NCI-H345 treated with DMSO at 0.1 percent for 48 hours (cell line): ENCODE results near the gene KLRC2.
"Not testable (repeated sequence)": the region's sequence is repeated elsewhere in the genome, so short reads cannot be mapped to it uniquely, and the experiment has no call there.

Experiments
- DNase-seq: peaks from one replicate; lab custom pipeline; 2025; ENCODE audit not compliant: unreplicated experiment; lab: John Stamatoyannopoulos, UW

Gene KLRC2

GRCh38 chr12:10435816-10436215 is at the start of gene KLRC2:
Gene KLRC2, minus strand, starts transcription at chr12:10436010. Its CDS starts 24 bp downstream, at chr12:10435986.
- not testable (repeated sequence) for DNase-seq

- DNase-seq = not testable (repeated sequence)
Observed at GRCh38 chr12:10481901-10482300, 46.1 kb upstream of the KLRC2 start.

GRCh38 chr12:10472808-10473207 is 37.0 kb upstream of the KLRC2 start:
- DNase-seq = not testable (repeated sequence)

- DNase-seq = no peak
Observed at GRCh38 chr12:10469701-10470100, 33.9 kb upstream of the KLRC2 start.

- DNase-seq = no peak
Observed at GRCh38 chr12:10466311-10466710, 30.5 kb upstream of the KLRC2 start.

- DNase-seq = no peak
Observed at GRCh38 chr12:10457760-10458159, 21.9 kb upstream of the KLRC2 start.

GRCh38 chr12:10456856-10457255 is 21.0 kb upstream of the KLRC2 start:
- no peak for DNase-seq

GRCh38 chr12:10455766-10456165 is 20.0 kb upstream of the KLRC2 start:
- no peak for DNase-seq

- DNase-seq = no peak
Observed at GRCh38 chr12:10454531-10454930, 18.7 kb upstream of the KLRC2 start.

GRCh38 chr12:10453156-10453555 is 17.3 kb upstream of the KLRC2 start, which contains the start of gene KLRC1:
Gene KLRC1, minus strand, starts transcription at chr12:10453377. Its CDS starts 2,221 bp downstream, at chr12:10451156.
- no peak for DNase-seq

- no peak for DNase-seq
Observed at GRCh38 chr12:10448236-10448635, 12.4 kb upstream of the KLRC2 start.

GRCh38 chr12:10446052-10446451 is 10.2 kb upstream of the KLRC2 start:
- not testable (repeated sequence) for DNase-seq

GRCh38 chr12:10441144-10441543 is 5.3 kb upstream of the KLRC2 start:
- DNase-seq = not testable (repeated sequence)

- DNase-seq = peak; percentile 16
Observed at GRCh38 chr12:10439608-10440274, 3.9 kb upstream of the KLRC2 start.

- DNase-seq = not testable (repeated sequence)
Observed at GRCh38 chr12:10437601-10438000, 1.8 kb upstream of the KLRC2 start.

GRCh38 chr12:10430623-10431022 is 5.2 kb downstream of the KLRC2 start:
- DNase-seq = not testable (repeated sequence)

- not testable (repeated sequence) for DNase-seq
Observed at GRCh38 chr12:10425938-10426337, 9.9 kb downstream of the KLRC2 start.

- DNase-seq = not testable (repeated sequence)
Observed at GRCh38 chr12:10424260-10424899, 11.4 kb downstream of the KLRC2 start.

GRCh38 chr12:10422159-10422558 is 13.7 kb downstream of the KLRC2 start:
- DNase-seq = not testable (repeated sequence)

GRCh38 chr12:10420334-10420733 is 15.5 kb downstream of the KLRC2 start, which contains the start of gene KLRC3:
Gene KLRC3, minus strand, starts transcription at chr12:10420595. Its CDS starts 45 bp downstream, at chr12:10420550.
- not testable (repeated sequence) for DNase-seq

GRCh38 chr12:10409392-10409791 is 26.4 kb downstream of the KLRC2 start, which contains the start of gene KLRC4:
Gene KLRC4, minus strand, starts transcription at chr12:10409757. Its CDS starts 182 bp downstream, at chr12:10409575.
- no peak for DNase-seq

GRCh38 chr12:10408842-10409241 is 27.0 kb downstream of the KLRC2 start:
- no peak for DNase-seq
